ENCODE data around the gene CEP20. TPM values are rescaled to one million over a fixed set of nuclear protein-coding genes. Genes with fewer than 3 reads are reported as not detected.

Gene CEP20
- total and polyA plus RNA-seq, 10 of the 15 experiments (the other 5 are each of a cell fraction or from before 2014, with no cell fraction given): 33.4 to 57.8 (median 52.6) TPM

DNA sequence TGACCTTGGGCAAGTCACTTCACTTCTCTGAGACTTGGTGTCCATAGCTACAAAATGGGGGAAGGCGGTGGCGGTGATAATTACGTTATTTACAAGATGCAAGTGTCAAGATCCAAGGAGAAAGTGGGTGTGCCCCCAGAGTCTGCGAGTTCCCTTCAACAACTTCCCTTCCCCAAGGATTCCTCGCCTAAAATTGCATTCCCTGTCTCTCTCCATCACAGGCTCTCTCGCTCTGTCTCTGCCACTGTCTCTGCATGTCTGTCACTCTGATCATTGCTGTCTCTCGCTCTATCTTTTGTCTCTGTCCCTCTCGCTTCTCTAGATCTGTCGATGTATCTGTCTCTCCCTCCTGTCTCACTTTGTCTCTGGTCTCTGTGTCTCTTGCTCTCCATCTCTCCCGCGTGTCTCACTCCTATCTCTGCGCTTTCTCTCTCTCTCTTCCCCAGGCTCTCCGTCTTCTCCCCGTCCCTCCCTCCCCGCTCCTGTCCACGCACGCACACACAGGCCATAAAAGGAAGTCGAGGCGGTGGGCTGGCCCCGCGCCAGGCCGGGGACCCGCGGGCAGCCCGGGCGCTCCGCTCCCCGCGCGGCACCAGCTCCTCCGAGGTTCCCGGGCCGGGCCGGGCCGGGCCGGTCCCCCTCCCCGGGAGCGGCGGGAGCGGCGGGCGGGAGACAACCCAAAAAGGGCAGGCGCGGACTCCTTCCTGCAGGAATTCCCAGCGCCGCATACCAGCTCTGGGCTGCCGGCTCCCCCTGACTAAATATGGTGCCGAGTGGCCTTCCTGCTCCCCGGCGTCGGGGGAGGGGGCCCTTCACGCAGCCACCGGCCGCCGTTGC is 30.5 kb downstream of the CEP20 start (continued):
- no peak for TF ChIP-seq RUNX3 (IDR thresholded peaks at IDR 0.05; ENCODE audit: low read length)
- TF ChIP-seq ZZZ3 (IDR thresholded peaks at IDR 0.05; ENCODE audit: control insufficient read depth, insufficient read length, low read depth): no peak
- TF ChIP-seq, protein P1, sequence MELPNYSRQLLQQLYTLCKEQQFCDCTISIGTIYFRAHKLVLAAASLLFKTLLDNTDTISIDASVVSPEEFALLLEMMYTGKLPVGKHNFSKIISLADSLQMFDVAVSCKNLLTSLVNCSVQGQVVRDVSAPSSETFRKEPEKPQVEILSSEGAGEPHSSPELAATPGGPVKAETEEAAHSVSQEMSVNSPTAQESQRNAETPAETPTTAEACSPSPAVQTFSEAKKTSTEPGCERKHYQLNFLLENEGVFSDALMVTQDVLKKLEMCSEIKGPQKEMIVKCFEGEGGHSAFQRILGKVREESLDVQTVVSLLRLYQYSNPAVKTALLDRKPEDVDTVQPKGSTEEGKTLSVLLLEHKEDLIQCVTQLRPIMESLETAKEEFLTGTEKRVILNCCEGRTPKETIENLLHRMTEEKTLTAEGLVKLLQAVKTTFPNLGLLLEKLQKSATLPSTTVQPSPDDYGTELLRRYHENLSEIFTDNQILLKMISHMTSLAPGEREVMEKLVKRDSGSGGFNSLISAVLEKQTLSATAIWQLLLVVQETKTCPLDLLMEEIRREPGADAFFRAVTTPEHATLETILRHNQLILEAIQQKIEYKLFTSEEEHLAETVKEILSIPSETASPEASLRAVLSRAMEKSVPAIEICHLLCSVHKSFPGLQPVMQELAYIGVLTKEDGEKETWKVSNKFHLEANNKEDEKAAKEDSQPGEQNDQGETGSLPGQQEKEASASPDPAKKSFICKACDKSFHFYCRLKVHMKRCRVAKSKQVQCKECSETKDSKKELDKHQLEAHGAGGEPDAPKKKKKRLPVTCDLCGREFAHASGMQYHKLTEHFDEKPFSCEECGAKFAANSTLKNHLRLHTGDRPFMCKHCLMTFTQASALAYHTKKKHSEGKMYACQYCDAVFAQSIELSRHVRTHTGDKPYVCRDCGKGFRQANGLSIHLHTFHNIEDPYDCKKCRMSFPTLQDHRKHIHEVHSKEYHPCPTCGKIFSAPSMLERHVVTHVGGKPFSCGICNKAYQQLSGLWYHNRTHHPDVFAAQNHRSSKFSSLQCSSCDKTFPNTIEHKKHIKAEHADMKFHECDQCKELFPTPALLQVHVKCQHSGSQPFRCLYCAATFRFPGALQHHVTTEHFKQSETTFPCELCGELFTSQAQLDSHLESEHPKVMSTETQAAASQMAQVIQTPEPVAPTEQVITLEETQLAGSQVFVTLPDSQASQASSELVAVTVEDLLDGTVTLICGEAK (IDR thresholded peaks at IDR 0.05; ENCODE audit: borderline replicate concordance): no peak
- no peak for TF ChIP-seq POLR2AphosphoS2 (IDR thresholded peaks at IDR 0.05; ENCODE audit: low read depth, low read length)
- TF ChIP-seq ZNF687 (IDR thresholded peaks at IDR 0.05): no peak
- no peak for TF ChIP-seq CHD1 (IDR thresholded peaks at IDR 0.05; ENCODE audit: low read depth, low read length)
- TF ChIP-seq JUND (IDR thresholded peaks at IDR 0.05; ENCODE audit: low read depth, low read length): no peak
- no peak for TF ChIP-seq IRF4 (IDR thresholded peaks at IDR 0.05; ENCODE audit: low read depth, low read length)
- TF ChIP-seq SMARCA5 (IDR thresholded peaks at IDR 0.05): no peak
- TF ChIP-seq PML (IDR thresholded peaks at IDR 0.05; ENCODE audit: low read length): no peak
- TF ChIP-seq, protein P2, sequence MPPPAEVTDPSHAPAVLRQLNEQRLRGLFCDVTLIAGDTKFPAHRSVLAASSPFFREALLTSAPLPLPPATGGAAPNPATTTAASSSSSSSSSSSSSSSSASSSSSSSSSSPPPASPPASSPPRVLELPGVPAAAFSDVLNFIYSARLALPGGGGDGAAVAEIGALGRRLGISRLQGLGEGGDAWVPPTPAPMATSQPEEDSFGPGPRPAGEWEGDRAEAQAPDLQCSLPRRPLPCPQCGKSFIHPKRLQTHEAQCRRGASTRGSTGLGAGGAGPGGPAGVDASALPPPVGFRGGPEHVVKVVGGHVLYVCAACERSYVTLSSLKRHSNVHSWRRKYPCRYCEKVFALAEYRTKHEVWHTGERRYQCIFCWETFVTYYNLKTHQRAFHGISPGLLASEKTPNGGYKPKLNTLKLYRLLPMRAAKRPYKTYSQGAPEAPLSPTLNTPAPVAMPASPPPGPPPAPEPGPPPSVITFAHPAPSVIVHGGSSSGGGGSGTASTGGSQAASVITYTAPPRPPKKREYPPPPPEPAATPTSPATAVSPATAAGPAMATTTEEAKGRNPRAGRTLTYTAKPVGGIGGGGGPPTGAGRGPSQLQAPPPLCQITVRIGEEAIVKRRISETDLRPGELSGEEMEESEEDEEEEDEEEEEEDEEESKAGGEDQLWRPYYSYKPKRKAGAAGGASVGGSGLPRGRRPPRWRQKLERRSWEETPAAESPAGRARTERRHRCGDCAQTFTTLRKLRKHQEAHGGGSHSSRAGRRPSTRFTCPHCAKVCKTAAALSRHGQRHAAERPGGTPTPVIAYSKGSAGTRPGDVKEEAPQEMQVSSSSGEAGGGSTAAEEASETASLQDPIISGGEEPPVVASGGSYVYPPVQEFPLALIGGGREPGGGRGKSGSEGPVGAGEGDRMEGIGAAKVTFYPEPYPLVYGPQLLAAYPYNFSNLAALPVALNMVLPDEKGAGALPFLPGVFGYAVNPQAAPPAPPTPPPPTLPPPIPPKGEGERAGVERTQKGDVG (CRISPR knock-in tag; IDR thresholded peaks at IDR 0.05): no peak
